Uterus (tissue), 2 donors: ENCODE data around the gene NPTXR.

ENCODE experiments used
- CTCF ChIP-seq, 4 experiments: fragments of 200-600 bp in 2 of 4; fragments of 450-650 bp in 2 of 4; sonication (generic) in 2 of 4; IDR thresholded peaks; one replicate each; pipeline ENCODE4 v1.5.1; 2016 to 2019; ENCODE audit warnings: antibody characterized with exemption in 4 of 4, mild to moderate bottlenecking in 2 of 4, moderate library complexity in 1 of 4
- POLR2A ChIP-seq, 2 donors: fragments of 450-650 bp; IDR thresholded peaks; one replicate each; pipeline ENCODE4 v1.6.1; 2016; ENCODE audit warnings: antibody characterized with exemption in 2 of 2, mild to moderate bottlenecking in 1 of 2, moderate library complexity in 1 of 2

GRCh38 chr22:38833061-38833460, 10.8 kb downstream of the NPTXR start:
- TF ChIP-seq CTCF (IDR thresholded peaks at IDR 0.05) (no peak), POLR2A (IDR thresholded peaks at IDR 0.05) (no peak)
